Measurements from ENCODE around the gene PCP4.

The PCP4 gene

DNA sequence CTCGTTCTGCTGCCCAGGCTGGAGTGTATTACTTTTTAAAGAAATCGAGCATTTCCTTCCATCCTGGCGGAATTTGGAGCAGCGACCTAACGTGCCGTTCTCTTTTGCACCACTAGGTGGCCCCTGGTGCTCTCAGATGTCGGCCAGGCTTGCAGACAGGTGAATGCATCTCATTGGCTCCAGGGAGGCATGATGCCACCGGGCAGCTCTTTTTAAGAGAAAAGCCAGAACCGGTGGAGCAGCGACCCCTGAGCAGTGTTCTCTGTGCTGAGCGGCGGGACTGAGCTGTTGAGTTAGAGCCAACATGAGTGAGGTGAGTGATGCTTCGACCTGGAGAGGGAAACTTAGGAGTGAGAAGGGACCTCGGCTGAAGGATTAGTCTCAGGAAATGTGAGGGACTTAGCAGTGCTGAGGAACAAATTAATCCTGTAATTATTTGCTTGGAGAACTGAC lies at the start of gene PCP4:
TSS of gene PCP4 (plus strand) at position 241 of the 453 bp plus-strand sequence. CDS start at position 305, 64 bp downstream.
- DNase-seq = peak; percentile 89

DNA sequence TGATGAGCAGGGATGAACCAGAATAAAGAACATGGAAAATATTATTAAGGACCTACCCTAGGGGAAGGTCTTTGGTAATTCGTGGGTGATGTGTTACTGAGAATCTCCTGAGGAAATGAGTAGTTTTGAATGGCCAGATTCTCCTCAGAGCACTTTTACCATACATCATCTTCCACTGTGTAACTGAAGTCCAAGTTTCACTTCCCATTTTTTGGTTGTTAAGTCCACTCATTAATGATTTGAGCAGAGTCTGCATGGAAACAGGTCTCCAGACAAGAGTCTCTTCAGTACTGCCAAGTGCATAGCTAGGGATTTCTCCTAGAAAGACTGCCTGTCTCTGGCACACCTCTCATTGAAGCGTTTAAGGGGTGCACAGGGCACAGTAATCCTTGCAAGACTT lies 48.7 kb upstream of the PCP4 start:
- no peak for DNase-seq

DNA sequence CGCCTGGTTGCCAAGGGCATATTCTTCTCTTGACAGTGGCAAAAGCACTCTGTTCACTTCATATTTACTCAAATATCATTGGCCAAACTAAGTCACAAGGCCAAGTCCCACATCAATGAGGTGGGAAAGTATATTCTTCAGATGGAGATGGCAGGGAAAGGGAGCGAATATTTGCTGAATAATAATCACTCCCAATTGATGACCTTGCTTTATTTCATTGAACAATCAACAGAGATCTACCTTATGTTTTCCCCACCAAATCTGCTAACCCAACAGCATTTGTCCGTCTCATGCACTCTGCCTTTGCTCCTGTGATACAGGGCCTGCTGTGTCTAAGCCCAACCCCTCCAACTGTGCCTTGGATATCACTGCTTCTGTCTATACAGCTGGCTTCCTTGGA lies 45.2 kb upstream of the PCP4 start:
- DNase-seq = no peak

DNA sequence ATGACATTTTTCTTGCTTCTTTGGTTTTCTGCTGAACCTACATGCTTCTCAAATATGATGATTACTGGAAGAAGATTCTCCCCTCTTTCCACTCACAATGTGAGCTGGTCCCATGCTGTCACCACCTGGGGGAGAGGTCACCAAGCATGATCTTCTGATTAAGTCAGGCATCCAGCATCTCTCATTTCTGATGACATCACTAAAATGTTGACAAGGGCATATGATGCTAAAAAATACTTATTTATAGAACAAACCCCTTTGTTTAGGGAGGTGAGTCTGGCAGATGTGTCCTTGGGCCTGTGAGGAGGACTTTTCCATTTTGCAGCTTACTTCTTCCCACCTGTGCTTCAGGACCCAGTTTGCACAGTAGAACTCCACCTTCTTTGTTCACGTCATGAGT lies 42.0 kb upstream of the PCP4 start:
- DNase-seq = no peak

DNA sequence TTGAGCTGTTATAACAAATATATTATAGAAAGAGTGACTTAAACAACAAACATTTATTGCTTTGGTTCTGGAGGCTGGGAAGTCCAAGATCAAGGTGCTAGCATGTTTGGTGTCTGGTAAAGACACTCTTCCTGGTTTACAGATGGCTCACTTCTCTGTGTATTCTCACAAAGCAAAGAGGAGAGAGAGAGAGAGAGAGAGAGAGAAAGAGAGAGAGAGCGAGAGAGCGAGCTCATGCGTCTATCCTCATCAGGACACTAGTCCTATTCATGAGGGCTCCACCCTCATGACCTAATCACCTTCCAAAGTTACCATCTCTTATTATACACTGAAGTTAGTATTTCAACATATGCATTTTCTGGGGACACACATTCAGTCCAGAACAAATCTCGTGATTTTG lies 32.7 kb upstream of the PCP4 start:
- DNase-seq = no peak

GRCh38 chr21:39837861-39838359 lies 29.3 kb upstream of the PCP4 start:
- DNase-seq = no peak

DNA sequence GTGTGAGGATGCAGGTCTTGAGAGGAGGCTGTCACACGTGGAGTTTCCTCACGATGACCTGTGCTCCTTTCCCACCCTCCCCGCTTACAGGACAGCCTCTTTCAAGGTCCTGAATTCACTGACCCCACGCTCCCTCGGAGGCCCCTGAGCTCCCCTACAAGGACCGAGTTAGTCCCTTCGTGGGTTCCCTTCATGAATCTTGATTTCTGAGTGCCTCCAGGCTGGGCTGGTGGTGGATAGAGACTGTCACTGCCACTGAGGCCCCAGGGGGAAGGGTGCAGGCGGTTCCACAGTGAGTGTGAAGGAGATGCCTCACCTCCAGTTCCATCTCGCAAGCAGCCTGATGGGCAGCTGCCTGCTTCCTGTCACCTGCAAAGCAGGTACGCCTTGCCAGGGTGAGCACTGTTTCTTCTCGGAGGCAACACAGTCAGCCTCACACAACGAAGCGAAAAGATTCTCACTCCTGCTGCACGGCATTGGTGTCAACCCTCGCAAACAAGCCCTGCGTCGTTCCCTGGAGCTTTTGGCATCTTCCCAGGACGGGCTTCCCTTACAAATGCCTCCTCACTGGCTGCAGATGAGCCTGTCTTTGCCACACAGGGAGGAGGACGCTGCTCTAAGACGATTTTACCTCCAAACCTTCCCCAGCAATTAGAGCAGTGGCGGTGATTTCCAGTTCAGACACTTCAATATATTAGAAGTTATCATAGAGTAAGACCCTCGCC lies 26.7 kb upstream of the PCP4 start:
- DNase-seq = no peak

DNA sequence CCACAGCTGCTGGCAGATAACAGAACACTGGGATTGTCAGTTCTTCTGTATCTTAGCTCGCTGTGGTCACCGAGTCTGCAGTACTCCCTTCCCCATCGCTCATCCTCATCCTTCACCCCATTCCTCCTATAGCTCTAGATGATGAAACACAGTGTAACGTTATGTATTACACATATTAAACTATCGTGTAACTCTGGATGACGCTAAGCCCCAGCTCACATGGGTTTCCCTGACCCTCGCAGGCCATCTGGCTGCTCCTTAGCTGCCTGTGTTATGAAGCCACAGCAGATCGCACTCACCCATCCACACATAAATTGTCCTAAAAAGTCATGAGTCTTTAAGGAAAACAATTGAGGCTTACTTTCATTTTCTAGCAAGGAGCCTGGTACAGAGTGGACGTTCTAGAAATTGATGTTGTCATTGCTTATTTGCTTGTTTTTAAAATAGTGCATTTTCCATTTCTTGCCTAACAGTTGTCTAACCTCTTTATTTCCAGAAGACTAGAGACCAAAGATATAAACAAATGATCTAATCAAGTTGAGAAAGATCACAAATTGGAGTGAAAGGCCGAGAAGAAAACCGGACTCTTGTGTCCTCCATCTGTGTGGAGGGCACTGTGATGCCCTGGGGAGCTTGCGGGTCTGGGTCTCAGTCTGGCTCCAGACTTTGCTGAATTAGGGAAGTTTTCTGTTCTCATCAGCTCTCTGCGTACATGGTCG lies 24.3 kb upstream of the PCP4 start:
- no peak for DNase-seq

DNA sequence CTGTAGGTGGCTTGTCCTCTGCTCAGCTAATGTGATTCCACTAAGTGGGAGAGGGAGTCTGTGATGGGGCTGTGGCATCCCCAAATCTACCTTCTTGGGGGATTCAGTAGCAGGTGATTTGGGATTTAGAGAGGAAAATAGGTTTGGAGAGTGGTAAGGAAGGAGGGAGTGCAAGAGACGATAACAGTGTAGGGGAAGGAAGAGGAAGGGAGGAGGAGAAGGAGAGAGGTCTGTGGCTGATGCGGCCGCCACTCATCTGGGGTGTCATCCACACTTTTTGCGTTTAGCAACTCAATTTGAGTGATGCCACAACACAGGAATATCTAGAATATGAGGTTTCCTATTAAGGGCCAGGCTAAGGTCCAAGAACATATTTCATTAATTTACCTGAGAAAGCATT lies 23.8 kb upstream of the PCP4 start:
- DNase-seq = no peak

- DNase-seq = no peak
These were observed 23.3 kb upstream of the PCP4 start for GRCh38 chr21:39843916-39844315.

- no peak for DNase-seq
These were observed 21.6 kb upstream of the PCP4 start for GRCh38 chr21:39845571-39846130.

GRCh38 chr21:39847877-39848276 lies 19.4 kb upstream of the PCP4 start:
- no peak for DNase-seq

GRCh38 chr21:39849014-39849655 lies 18.1 kb upstream of the PCP4 start:
- DNase-seq = no peak

- DNase-seq = no peak
These were observed 16.9 kb upstream of the PCP4 start for GRCh38 chr21:39850333-39850732.

DNA sequence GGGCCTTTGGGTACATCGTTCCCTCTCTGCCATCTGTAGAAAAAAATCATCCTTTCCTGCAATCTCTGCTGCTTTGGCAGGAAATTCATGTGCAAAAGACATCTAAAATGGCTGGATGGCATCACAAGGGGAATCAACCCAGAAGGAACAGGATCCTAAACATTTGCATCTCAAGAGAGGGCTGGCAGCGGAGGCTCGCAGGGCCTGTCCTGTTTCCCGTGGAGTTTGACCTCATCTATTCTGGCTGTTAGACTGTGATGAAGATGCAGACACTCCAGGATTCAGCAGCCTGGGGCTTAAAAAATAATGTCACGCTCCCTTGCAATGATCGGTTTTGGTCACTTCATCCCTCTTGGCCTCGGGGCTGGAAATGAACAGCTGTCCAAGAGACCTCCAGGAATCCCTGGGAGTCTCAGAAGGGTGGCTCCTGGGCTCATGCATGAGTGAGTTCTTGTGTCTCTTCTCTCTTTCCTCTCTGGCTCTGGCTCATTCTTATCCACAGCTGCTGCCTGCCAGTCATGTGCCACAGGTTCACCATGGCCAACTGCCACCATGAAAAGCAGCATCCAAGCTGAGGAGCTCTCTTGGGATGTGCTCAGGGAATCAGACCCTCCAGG lies 16.1 kb upstream of the PCP4 start:
- DNase-seq = no peak

DNA sequence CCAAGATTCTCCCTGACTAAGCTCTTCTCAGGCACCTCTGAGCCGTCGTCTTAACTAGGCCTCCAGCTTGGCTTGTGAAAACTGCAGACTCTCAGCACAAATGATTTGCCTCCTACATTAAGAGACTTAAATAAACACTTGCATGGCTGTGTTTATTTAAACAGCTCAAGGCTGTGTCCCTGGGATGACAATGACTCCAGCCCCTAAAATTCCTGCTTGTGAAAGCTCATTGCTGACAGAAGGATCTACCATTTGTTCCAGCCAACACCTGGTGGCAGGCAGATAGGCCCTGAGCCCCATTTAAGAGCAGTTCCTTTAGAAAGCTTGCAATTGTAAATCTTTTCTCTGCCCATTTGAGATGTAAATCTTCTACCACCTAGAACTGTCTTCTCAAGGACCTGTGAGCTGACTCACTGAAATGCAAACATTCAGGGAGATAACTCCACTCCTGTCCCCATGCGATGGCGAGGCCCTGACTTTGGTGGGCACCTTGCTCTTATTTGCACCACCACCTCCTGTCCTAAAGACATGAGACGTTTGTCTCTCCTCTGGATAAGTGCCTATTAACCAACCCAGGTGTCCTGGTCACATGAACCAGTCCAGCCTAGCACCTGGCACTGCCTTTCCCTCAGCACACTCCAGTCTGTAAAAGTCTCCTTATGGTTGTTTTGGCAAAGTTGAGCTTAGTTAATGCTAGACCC lies 15.1 kb upstream of the PCP4 start:
- DNase-seq = no peak

DNA sequence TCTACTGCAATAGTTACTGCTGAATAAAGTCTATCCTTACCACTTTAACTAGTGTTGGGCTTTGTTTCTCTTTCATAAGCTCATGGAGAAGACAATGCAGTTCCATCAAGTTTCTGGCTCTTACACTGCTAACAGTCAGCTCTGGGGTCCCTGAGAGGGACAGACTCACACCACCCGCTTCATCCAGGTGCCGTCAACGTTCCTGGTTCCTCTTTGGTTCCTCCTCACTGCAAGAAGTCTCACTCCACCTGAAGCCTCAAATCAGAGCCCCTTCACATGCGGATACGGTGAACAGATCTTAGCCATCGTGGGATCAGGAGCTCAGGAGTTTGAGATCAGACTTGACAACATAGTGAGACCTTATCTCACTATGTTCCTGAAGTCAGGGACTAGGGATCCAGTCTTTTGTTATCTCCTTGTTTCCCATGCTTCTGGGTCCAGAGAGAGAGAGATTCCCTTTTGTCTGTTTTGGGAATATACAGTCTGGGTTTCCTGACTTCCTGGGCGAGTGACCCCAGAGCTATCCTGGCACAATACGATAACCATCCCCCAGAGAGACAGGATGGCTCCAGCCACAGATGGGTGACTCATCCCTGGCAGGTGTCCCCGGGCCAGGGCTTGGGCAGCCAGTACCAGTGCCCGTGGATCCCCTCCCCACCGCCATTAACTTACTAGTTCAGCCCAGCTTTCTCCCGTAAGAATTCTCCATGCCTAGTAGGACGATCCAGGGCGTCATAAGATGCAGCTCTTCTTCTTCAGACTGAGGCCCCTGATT lies 14.3 kb upstream of the PCP4 start:
- DNase-seq = no peak

GRCh38 chr21:39854572-39854971 lies 12.7 kb upstream of the PCP4 start:
- no peak for DNase-seq

DNA sequence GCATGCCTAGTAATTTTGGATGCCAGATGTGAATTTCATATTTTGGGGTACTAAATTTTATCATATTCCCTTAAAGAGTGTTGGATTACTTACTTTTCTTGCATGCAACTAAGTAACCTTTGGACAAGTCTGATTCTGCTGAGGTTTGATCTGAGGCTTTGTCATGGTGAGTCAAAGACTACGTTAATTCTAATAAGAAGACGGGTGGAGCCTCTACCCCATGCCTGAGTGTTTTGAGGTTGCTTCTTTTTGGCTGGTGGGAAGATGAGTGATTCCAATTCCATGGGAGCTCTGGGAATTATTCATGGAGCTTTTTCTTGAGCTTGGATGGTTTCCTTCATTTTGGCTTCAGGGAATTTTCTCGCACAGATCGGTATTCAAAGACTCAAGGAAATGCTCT lies 11.6 kb upstream of the PCP4 start:
- DNase-seq = no peak

DNA sequence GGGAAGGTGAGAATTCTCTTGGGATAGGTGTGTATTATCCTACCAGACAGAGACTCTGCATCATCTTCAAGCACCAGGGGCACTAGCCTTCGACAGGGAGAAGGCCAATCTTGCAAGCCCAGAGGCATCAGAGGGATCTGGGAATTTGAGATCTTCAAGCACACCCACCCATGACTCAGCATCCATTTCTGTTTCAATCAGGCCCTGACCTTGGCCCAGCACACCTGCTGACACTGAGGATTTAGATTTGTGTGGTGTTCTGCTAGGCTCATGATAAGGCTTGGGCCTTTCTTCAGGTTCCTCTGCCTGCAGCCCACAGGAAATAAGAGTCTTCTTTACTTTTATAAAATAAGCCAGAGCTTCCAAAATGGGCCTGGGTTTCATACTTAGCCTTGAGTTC lies 6.6 kb upstream of the PCP4 start:
- DNase-seq = no peak

- no peak for DNase-seq
These were observed 4.1 kb upstream of the PCP4 start for GRCh38 chr21:39863111-39863510.

- DNase-seq = no peak
These were observed 1.1 kb upstream of the PCP4 start for GRCh38 chr21:39866093-39866492.
